K562 (cell line): ENCODE measurements around the gene PDZD2.

Experiments used
- BRF1 ChIP-seq: IDR thresholded peaks from 3 replicates; pipeline ENCODE4 v1.6.1; 2011; ENCODE audit warnings: borderline replicate concordance, mild to moderate bottlenecking; ENCODE audit not compliant: insufficient read length; ENCODE audit errors: extremely low read depth
- CHD1 ChIP-seq: fragments of 200-600 bp; sonication (generic); IDR thresholded peaks from one replicate; pipeline ENCODE4 v1.6.1; 2012; ENCODE audit warnings: mild to moderate bottlenecking, moderate library complexity, low read length, inconsistent platforms
- CHD4 ChIP-seq: fragments of 200-600 bp; sonication (generic); IDR thresholded peaks from 3 replicates; pipeline ENCODE4 v1.6.1; 2012; ENCODE audit warnings: low read depth, mild to moderate bottlenecking, mixed read lengths, low read length, inconsistent platforms; ENCODE audit not compliant: insufficient read depth, insufficient replicate concordance, poor library complexity, severe bottlenecking
- FOXA1 ChIP-seq: fragments of 450-650 bp; IDR thresholded peaks from 2 replicates; pipeline ENCODE4 v1.6.1; 2016; ENCODE audit warnings: mild to moderate bottlenecking, borderline replicate concordance
- KDM2B ChIP-seq: fragments of 250-450 bp; sonication (Bioruptor Pico); IDR thresholded peaks from 2 replicates; pipeline ENCODE4 v1.8.0; 2021; ENCODE audit warnings: mild to moderate bottlenecking, moderate library complexity
- MAFK ChIP-seq: IDR thresholded peaks from 2 replicates; pipeline ENCODE4 v1.6.1; 2011; ENCODE audit warnings: low read length, improper control_type of control experiment
- MAZ ChIP-seq, 2 experiments: fragments of 450-650 bp in 1 of 2; sonication (generic) in 1 of 2; formaldehyde crosslinking; IDR thresholded peaks in 1 of 2; conservative IDR thresholded peaks in 1 of 2; 2 replicates each; pipeline versions ENCODE4 v1.4.0 to v1.5.0; 2020; ENCODE audit warnings: mild to moderate bottlenecking in 1 of 2, missing genetic modification reagents in 1 of 2
- RFX5 ChIP-seq: IDR thresholded peaks from 2 replicates; pipeline ENCODE4 v1.6.1; 2011; ENCODE audit warnings: low read depth, mild to moderate bottlenecking, improper control_type of control experiment, low read length
- SP1 ChIP-seq: sonication (generic); formaldehyde crosslinking; IDR thresholded peaks from 2 replicates; pipeline ENCODE4 v1.8.1; 2022; ENCODE audit warnings: mild to moderate bottlenecking, missing genetic modification reagents
- ZNF232 ChIP-seq: sonication (generic); formaldehyde crosslinking; IDR thresholded peaks from 2 replicates; pipeline ENCODE4 v1.8.0; 2022; ENCODE audit warnings: mild to moderate bottlenecking, missing genetic modification reagents
- TF ChIP-seq, protein P1 (sequence below), 2 experiments: IDR thresholded peaks; 2 replicates each; pipeline ENCODE4 v1.6.1; 2012; ENCODE audit warnings: improper control_type of control experiment in 2 of 2, low read depth in 2 of 2, low read length in 2 of 2, borderline replicate concordance in 1 of 2
- TF ChIP-seq, protein P2 (sequence below): sonication (generic); formaldehyde crosslinking; IDR thresholded peaks from 2 replicates; pipeline ENCODE4 v1.8.1; 2022; ENCODE audit warnings: missing genetic modification reagents
- TF ChIP-seq, protein P3 (sequence below): sonication (generic); formaldehyde crosslinking; IDR thresholded peaks from 2 replicates; pipeline ENCODE4 v1.8.0; 2022; ENCODE audit warnings: missing genetic modification reagents, mild to moderate bottlenecking, borderline replicate concordance

DNA sequence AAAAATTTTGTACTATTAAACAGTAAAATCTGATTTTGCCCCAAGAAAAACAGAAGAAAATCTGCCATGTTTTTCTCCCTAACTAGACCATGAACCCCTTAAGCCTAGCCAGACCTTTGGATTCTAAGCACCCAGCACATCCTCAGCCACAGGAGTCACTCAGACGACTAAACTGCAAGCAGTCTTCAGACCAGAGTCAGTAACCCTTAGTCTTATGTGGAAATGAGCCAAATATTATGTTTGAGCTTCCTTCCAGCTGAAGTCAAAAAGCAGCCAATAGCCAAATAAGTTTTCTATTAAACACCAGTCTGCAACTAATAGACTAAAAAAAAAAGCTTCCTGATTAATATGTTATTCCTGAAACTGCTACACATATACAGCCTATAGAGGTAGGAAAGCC is 487.8 kb downstream of the PDZD2 start:
- TF ChIP-seq CHD4 = no peak
- TF ChIP-seq, protein P1, sequence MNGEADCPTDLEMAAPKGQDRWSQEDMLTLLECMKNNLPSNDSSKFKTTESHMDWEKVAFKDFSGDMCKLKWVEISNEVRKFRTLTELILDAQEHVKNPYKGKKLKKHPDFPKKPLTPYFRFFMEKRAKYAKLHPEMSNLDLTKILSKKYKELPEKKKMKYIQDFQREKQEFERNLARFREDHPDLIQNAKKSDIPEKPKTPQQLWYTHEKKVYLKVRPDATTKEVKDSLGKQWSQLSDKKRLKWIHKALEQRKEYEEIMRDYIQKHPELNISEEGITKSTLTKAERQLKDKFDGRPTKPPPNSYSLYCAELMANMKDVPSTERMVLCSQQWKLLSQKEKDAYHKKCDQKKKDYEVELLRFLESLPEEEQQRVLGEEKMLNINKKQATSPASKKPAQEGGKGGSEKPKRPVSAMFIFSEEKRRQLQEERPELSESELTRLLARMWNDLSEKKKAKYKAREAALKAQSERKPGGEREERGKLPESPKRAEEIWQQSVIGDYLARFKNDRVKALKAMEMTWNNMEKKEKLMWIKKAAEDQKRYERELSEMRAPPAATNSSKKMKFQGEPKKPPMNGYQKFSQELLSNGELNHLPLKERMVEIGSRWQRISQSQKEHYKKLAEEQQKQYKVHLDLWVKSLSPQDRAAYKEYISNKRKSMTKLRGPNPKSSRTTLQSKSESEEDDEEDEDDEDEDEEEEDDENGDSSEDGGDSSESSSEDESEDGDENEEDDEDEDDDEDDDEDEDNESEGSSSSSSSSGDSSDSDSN (IDR thresholded peaks at IDR 0.05; ENCODE audit: borderline replicate concordance in 1 of 2, low read depth in 2 of 2, low read length in 2 of 2) = no peak
- no peak for TF ChIP-seq MAFK
- TF ChIP-seq, protein P2, sequence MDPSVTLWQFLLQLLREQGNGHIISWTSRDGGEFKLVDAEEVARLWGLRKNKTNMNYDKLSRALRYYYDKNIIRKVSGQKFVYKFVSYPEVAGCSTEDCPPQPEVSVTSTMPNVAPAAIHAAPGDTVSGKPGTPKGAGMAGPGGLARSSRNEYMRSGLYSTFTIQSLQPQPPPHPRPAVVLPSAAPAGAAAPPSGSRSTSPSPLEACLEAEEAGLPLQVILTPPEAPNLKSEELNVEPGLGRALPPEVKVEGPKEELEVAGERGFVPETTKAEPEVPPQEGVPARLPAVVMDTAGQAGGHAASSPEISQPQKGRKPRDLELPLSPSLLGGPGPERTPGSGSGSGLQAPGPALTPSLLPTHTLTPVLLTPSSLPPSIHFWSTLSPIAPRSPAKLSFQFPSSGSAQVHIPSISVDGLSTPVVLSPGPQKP (CRISPR knock-in tag) = no peak
- TF ChIP-seq CHD1 = no peak
- no peak for TF ChIP-seq BRF1
- TF ChIP-seq RFX5 = no peak
- TF ChIP-seq, protein P3, sequence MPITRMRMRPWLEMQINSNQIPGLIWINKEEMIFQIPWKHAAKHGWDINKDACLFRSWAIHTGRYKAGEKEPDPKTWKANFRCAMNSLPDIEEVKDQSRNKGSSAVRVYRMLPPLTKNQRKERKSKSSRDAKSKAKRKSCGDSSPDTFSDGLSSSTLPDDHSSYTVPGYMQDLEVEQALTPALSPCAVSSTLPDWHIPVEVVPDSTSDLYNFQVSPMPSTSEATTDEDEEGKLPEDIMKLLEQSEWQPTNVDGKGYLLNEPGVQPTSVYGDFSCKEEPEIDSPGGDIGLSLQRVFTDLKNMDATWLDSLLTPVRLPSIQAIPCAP (CRISPR knock-in tag) = no peak
- no peak for TF ChIP-seq SP1 (CRISPR knock-in tag)
- no peak for TF ChIP-seq MAZ (CRISPR knock-in tag; conservative IDR thresholded peaks at IDR 0.05 in 1 of 2, IDR thresholded peaks at IDR 0.05 in 1 of 2)
- no peak for TF ChIP-seq KDM2B
- no peak for TF ChIP-seq FOXA1
- no peak for TF ChIP-seq ZNF232 (CRISPR knock-in tag)
